ENCODE results near the gene GH1. TPM values are rescaled to one million over a fixed set of nuclear protein-coding genes. Genes with fewer than 3 reads are reported as not detected.
A peak's percentile ranks its signal among the peaks of the same experiment; 100 is the strongest.

The GH1 gene
- total and polyA plus RNA-seq, 2 of the 13 experiments (the other 11 are each of a cell fraction or from before 2014, with no cell fraction given) = not detected

- TF ChIP-seq TIGD3 (CRISPR knock-in tag; IDR thresholded peaks at IDR 0.05; ENCODE audit: borderline replicate concordance) (0 out of 2 replicates have a peak, but pooled peaks have one; percentile 71), ZNF576 (CRISPR knock-in tag; IDR thresholded peaks at IDR 0.05) (0 out of 2 replicates have a peak, but pooled peaks have one; percentile 17), SNAI1 (CRISPR knock-in tag; IDR thresholded peaks at IDR 0.05; ENCODE audit: borderline replicate concordance) (0 out of 2 replicates have a peak, but pooled peaks have one; percentile 67), HDAC1 (CRISPR knock-in tag; IDR thresholded peaks at IDR 0.05) (0 out of 2 replicates have a peak, but pooled peaks have one; percentile 4), ZBTB8A (CRISPR knock-in tag; IDR thresholded peaks at IDR 0.05; ENCODE audit: borderline replicate concordance, low read depth) (no peak), ZNF704 (CRISPR knock-in tag; IDR thresholded peaks at IDR 0.05; ENCODE audit: borderline replicate concordance) (0 out of 2 replicates have a peak, but pooled peaks have one; percentile 51), NFRKB (IDR thresholded peaks at IDR 0.05) (no peak), BORCS8-MEF2B (CRISPR knock-in tag; IDR thresholded peaks at IDR 0.05) (peak; percentile 56; the same call in 1 of the 2 replicates), ZKSCAN5 (CRISPR knock-in tag; IDR thresholded peaks at IDR 0.05) (0 out of 2 replicates have a peak, but pooled peaks have one; percentile 29), POGK (CRISPR knock-in tag; conservative IDR thresholded peaks at IDR 0.05) (0 out of 2 replicates have a peak, but pooled peaks have one; percentile 39), CHD2 (IDR thresholded peaks at IDR 0.05; ENCODE audit: low read depth, low read length) (no peak), KDM5B (CRISPR knock-in tag; IDR thresholded peaks at IDR 0.05; ENCODE audit: borderline replicate concordance) (peak; percentile 50; the same call in 1 of the 2 replicates), ZNF572 (CRISPR knock-in tag; IDR thresholded peaks at IDR 0.05) (0 out of 2 replicates have a peak, but pooled peaks have one; percentile 30), POLR2A (IDR thresholded peaks at IDR 0.05; ENCODE audit: insufficient read depth in 1 of 2, low read depth in 2 of 2, low read length in 2 of 2) (no peak), RXRB (CRISPR knock-in tag; IDR thresholded peaks at IDR 0.05; ENCODE audit: borderline replicate concordance) (no peak), HNF1B (CRISPR knock-in tag; IDR thresholded peaks at IDR 0.05) (peak; percentile 65)
These were observed 27.3 kb upstream of the GH1 start (continued) for GRCh38 chr17:63945784-63946439.

Data from HepG2 (cell line).